ENCODE measurements around the gene SLC13A1.

DNA sequence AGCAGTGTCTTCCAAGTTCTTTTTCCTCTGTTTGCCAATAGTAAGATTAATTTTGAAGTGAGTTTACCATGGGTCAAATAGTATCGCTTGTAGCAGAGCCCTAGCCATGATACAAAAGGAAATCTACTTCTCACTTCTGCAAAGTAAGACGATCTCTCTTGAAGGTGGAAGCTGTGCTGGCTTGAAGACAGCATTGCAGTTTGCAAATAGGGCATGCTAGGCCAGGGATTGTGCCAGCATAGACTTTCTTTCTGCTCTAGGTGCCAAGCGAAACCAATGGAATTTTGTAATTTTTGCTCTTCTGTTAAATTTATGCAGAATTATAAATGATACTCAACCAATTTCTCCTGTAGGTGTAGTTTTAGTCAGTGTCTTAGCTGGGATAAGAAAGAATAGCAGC is 74.5 kb downstream of the SLC13A1 start:
- TF ChIP-seq POLR2A (IDR thresholded peaks at IDR 0.05), result no peak
- TF ChIP-seq, protein P1, sequence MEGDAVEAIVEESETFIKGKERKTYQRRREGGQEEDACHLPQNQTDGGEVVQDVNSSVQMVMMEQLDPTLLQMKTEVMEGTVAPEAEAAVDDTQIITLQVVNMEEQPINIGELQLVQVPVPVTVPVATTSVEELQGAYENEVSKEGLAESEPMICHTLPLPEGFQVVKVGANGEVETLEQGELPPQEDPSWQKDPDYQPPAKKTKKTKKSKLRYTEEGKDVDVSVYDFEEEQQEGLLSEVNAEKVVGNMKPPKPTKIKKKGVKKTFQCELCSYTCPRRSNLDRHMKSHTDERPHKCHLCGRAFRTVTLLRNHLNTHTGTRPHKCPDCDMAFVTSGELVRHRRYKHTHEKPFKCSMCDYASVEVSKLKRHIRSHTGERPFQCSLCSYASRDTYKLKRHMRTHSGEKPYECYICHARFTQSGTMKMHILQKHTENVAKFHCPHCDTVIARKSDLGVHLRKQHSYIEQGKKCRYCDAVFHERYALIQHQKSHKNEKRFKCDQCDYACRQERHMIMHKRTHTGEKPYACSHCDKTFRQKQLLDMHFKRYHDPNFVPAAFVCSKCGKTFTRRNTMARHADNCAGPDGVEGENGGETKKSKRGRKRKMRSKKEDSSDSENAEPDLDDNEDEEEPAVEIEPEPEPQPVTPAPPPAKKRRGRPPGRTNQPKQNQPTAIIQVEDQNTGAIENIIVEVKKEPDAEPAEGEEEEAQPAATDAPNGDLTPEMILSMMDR (IDR thresholded peaks at IDR 0.05), result no peak

Measured in lower leg skin (tissue), 3 donors.